HL-60 (cell line): ENCODE measurements around the gene OGDH.

ENCODE experiments used
- GABPA ChIP-seq: IDR thresholded peaks from 2 replicates; pipeline ENCODE4 v1.6.1; 2012; ENCODE audit warnings: low read depth
- POLR2AphosphoS5 ChIP-seq: IDR thresholded peaks from 2 replicates; pipeline ENCODE4 v1.6.1; 2012; ENCODE audit warnings: low read depth
- TF ChIP-seq, protein P1 (sequence below): IDR thresholded peaks from one replicate; pipeline ENCODE4 v1.5.1; 2011; ENCODE audit warnings: low read length, control low read depth, inconsistent platforms; ENCODE audit not compliant: insufficient read depth
- TF ChIP-seq, protein P2 (sequence below): IDR thresholded peaks from 2 replicates; pipeline ENCODE4 v1.6.1; 2012; ENCODE audit warnings: low read depth; ENCODE audit not compliant: insufficient replicate concordance

DNA sequence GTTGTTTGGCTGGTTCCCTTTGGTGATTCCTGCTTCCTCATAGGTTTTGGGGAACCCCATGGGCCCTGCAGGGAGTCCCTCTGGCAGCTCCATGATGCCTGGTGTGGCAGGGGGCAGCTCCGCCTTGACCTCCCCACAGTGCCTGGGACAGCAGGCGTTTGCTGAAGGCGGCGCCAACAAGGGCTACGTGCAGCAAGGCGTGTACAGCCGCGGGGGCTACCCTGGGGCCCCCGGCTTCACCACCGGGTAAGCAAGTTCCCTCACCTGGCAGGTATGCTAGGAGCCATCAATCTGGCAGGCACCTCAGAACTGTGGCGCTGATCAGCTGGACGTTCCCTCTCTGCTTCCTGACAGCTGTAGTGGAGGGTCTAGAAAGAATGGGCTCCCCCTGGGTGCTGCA is 150.5 kb downstream of the OGDH start:
- TF ChIP-seq, protein P1, sequence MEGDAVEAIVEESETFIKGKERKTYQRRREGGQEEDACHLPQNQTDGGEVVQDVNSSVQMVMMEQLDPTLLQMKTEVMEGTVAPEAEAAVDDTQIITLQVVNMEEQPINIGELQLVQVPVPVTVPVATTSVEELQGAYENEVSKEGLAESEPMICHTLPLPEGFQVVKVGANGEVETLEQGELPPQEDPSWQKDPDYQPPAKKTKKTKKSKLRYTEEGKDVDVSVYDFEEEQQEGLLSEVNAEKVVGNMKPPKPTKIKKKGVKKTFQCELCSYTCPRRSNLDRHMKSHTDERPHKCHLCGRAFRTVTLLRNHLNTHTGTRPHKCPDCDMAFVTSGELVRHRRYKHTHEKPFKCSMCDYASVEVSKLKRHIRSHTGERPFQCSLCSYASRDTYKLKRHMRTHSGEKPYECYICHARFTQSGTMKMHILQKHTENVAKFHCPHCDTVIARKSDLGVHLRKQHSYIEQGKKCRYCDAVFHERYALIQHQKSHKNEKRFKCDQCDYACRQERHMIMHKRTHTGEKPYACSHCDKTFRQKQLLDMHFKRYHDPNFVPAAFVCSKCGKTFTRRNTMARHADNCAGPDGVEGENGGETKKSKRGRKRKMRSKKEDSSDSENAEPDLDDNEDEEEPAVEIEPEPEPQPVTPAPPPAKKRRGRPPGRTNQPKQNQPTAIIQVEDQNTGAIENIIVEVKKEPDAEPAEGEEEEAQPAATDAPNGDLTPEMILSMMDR = no peak
- TF ChIP-seq POLR2AphosphoS5 (no peak), GABPA (no peak)
- TF ChIP-seq, protein P2, sequence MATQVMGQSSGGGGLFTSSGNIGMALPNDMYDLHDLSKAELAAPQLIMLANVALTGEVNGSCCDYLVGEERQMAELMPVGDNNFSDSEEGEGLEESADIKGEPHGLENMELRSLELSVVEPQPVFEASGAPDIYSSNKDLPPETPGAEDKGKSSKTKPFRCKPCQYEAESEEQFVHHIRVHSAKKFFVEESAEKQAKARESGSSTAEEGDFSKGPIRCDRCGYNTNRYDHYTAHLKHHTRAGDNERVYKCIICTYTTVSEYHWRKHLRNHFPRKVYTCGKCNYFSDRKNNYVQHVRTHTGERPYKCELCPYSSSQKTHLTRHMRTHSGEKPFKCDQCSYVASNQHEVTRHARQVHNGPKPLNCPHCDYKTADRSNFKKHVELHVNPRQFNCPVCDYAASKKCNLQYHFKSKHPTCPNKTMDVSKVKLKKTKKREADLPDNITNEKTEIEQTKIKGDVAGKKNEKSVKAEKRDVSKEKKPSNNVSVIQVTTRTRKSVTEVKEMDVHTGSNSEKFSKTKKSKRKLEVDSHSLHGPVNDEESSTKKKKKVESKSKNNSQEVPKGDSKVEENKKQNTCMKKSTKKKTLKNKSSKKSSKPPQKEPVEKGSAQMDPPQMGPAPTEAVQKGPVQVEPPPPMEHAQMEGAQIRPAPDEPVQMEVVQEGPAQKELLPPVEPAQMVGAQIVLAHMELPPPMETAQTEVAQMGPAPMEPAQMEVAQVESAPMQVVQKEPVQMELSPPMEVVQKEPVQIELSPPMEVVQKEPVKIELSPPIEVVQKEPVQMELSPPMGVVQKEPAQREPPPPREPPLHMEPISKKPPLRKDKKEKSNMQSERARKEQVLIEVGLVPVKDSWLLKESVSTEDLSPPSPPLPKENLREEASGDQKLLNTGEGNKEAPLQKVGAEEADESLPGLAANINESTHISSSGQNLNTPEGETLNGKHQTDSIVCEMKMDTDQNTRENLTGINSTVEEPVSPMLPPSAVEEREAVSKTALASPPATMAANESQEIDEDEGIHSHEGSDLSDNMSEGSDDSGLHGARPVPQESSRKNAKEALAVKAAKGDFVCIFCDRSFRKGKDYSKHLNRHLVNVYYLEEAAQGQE = no peak
